Peyer's patch (tissue), 4 donors: ENCODE data around the gene TMEM121B. TPM values are rescaled to one million over a fixed set of nuclear protein-coding genes. Genes with fewer than 3 reads are reported as not detected.

ENCODE experiments used
- DNase-seq, 3 donors: peaks; one replicate each; pipeline ENCODE4 v3.0.0-alpha.2; 2017 to 2019
- H3K27ac ChIP-seq, 4 donors: fragments of 200-600 bp; sonication (generic); one replicate each; pipeline ENCODE4 v1.5.1; 2016 to 2019
- H3K27me3 ChIP-seq, 2 donors: fragments of 200-600 bp; sonication (generic); one replicate each; pipeline ENCODE4 v1.5.1; 2019
- H3K36me3 ChIP-seq, 3 donors: fragments of 200-600 bp; sonication (generic); one replicate each; pipeline ENCODE4 v1.5.1; 2016 to 2019
- H3K4me1 ChIP-seq, 4 donors: fragments of 200-600 bp; sonication (generic); one replicate each; pipeline ENCODE4 v1.5.1; 2016 to 2019
- H3K4me3 ChIP-seq, 4 donors: fragments of 200-600 bp; sonication (generic); 1 replicate in 3 of 4; 2 replicates in 1 of 4; pipeline ENCODE4 v1.5.1; 2016 to 2019; ENCODE audit warnings: mild to moderate bottlenecking in 1 of 4
- H3K9me3 ChIP-seq, 4 donors: fragments of 200-600 bp; sonication (generic); one replicate each; pipeline ENCODE4 v1.5.1; 2016 to 2019; ENCODE audit warnings: mild to moderate bottlenecking in 1 of 4
- CTCF ChIP-seq, 6 experiments: fragments of 450-650 bp in 4 of 6; fragments of 200-600 bp in 2 of 6; sonication (generic) in 1 of 6; IDR thresholded peaks; one replicate each; pipeline ENCODE4 v1.5.1; 2017 to 2019; ENCODE audit warnings: antibody characterized with exemption in 6 of 6, mild to moderate bottlenecking in 3 of 6, moderate library complexity in 1 of 6
- POLR2A ChIP-seq, 2 donors: fragments of 450-650 bp; IDR thresholded peaks; one replicate each; pipeline ENCODE4 v1.5.1; 2017; ENCODE audit warnings: antibody characterized with exemption in 2 of 2, mild to moderate bottlenecking in 2 of 2, moderate library complexity in 2 of 2
- total RNA-seq, 4 donors: library from RNA; depleted of rRNA; stranded (reverse); fragments of >200 nt; gene quantifications; one replicate each; pipeline ENCODE4 v1.1.0, GENCODE V29; 2016

Gene TMEM121B
- total RNA-seq, 4 donors from 2014 or later: 0.18 to 0.76 (median 0.40) TPM; not detected in 1

DNA sequence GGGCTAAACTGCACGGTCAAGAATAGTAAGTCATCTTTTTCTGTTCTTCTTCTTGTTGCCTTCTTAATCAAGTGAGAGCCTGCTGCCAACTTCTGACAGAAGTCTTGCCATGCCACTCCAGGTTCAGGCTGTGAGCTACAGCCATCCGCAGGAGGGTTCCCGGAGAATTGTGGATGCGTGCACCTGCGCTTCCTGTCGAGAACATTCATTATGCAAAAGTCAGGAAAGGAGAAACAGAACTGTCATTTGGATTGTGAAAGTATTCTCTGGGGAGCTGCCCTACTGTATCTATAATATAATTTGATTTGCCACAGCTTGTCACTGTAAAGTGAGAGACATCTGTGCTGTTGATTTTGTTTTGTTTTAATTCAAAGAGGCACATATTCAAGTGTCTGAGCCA is 24.1 kb downstream of the TMEM121B start:
- DNase-seq: no peak
- Histone ChIP-seq H3K27ac (no peak overlapping the region), H3K27me3 (no peaks in the 10 kb centered on the region), H3K4me3 (no peak overlapping the region), H3K36me3 (peaks cover 0 to 52% (median 0%) of the 10 kb centered on the region in 3 donors), H3K9me3 (no peaks in the 10 kb centered on the region), H3K4me1 (peaks cover 0 to 6% (median 2%) of the 10 kb centered on the region in 4 donors)
- TF ChIP-seq POLR2A (IDR thresholded peaks at IDR 0.05) (no peak), CTCF (IDR thresholded peaks at IDR 0.05) (no peak)

GRCh38 chr22:17096071-17096470 is 25.1 kb downstream of the TMEM121B start:
- H3K36me3 ChIP-seq: peaks cover 0 to 42% (median 0%) of the 10 kb centered on the region in 3 donors
- TF ChIP-seq CTCF (IDR thresholded peaks at IDR 0.05) (no peak), POLR2A (IDR thresholded peaks at IDR 0.05) (no peak)
- peaks cover 0 to 6% (median 2%) of the 10 kb centered on the region in 4 donors for H3K4me1 ChIP-seq
- no peak overlapping the region for H3K4me3 ChIP-seq
- no peaks in the 10 kb centered on the region for H3K9me3 ChIP-seq
- H3K27ac ChIP-seq: no peak overlapping the region
- H3K27me3 ChIP-seq: no peaks in the 10 kb centered on the region
- no peak for DNase-seq

DNA sequence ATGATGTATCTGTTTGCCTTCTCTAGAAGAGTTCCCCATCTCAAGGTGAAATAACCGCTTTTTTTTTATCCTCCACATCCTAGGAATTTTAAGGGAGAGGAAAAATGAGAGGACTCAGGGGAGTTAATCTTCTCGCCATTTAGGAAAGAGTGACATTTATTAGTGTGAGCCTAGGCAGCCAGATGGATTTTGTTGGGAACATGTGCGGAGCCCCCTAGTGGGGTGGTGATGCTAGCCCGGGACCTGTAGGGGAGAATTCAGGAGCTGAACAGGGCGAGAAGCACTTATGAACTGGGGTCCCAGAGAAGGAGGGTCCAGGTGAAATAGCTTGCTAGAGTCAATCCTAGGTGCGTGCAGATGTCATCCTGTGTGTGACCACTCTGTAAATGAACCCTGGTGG is 25.6 kb downstream of the TMEM121B start:
- peak in 2 of 3 donors; percentile 7 to 38 for DNase-seq
- Histone ChIP-seq H3K9me3 (no peaks in the 10 kb centered on the region), H3K27ac (no peak overlapping the region), H3K4me1 (peaks cover 0 to 6% (median 2%) of the 10 kb centered on the region in 4 donors), H3K36me3 (peaks cover 0 to 37% (median 0%) of the 10 kb centered on the region in 3 donors), H3K27me3 (no peaks in the 10 kb centered on the region), H3K4me3 (no peak overlapping the region)
- TF ChIP-seq POLR2A (IDR thresholded peaks at IDR 0.05) (no peak), CTCF (IDR thresholded peaks at IDR 0.05) (no peak)

DNA sequence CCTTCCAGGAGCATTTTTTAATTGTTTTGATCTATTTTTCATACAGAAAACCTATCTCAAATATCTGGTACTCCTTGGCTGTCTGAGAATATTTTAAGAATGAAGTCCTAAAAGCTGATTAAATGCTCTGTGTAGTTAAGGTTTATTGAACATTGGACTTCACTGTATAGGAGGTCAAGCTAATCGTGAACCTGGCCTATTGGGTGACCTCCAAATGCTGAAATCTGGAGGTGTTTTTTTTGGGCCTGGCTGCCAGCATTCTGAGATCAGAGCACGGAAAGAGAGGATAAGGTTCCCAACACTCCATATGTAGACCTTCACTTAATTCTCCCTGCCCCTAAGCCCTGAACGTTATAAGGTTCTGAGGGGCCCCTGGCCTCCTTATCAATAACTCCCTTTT is 28.1 kb downstream of the TMEM121B start:
- H3K4me1 ChIP-seq: peaks cover 0 to 4% (median under 1%) of the 10 kb centered on the region in 4 donors
- no peaks in the 10 kb centered on the region for H3K27me3 ChIP-seq
- H3K9me3 ChIP-seq: no peaks in the 10 kb centered on the region
- DNase-seq: peak in 1 of 3 donors; percentile 3
- H3K36me3 ChIP-seq: peaks cover 0 to 12% (median 0%) of the 10 kb centered on the region in 3 donors
- TF ChIP-seq CTCF (IDR thresholded peaks at IDR 0.05) (no peak), POLR2A (IDR thresholded peaks at IDR 0.05) (no peak)
- no peak overlapping the region for H3K4me3 ChIP-seq
- no peak overlapping the region for H3K27ac ChIP-seq

GRCh38 chr22:17091851-17092250 is 29.3 kb downstream of the TMEM121B start:
- H3K27ac ChIP-seq: no peak overlapping the region
- peak; percentile 5 to 21 (median 9) for DNase-seq
- peaks cover 0 to 11% (median 0%) of the 10 kb centered on the region in 4 donors for H3K4me1 ChIP-seq
- H3K27me3 ChIP-seq: no peaks in the 10 kb centered on the region
- no peak overlapping the region for H3K4me3 ChIP-seq
- H3K9me3 ChIP-seq: no peaks in the 10 kb centered on the region
- H3K36me3 ChIP-seq: no peaks in the 10 kb centered on the region
- no peak for TF ChIP-seq POLR2A (IDR thresholded peaks at IDR 0.05)
- no peak for TF ChIP-seq CTCF (IDR thresholded peaks at IDR 0.05)

- Histone ChIP-seq H3K4me1 (peaks cover 0 to 11% (median 3%) of the 10 kb centered on the region in 4 donors), H3K27ac (no peak overlapping the region), H3K36me3 (no peaks in the 10 kb centered on the region), H3K4me3 (no peak overlapping the region), H3K9me3 (no peaks in the 10 kb centered on the region), H3K27me3 (no peaks in the 10 kb centered on the region)
- TF ChIP-seq CTCF (IDR thresholded peaks at IDR 0.05): no peak
- no peak for DNase-seq
These were observed 30.6 kb downstream of the TMEM121B start for GRCh38 chr22:17090550-17090949.
